ENCODE results near the gene PRDM16. TPM values are rescaled to one million over a fixed set of nuclear protein-coding genes. Genes with fewer than 3 reads are reported as not detected.

The PRDM16 gene
- total and polyA plus RNA-seq, 7 donors, result 0.04 to 1.2 (median 0.31) TPM

- WGBS, 3 donors, result 58 to 67% (median 58%) methylated on average over 23 of the region's 23 CpGs
- Histone ChIP-seq H3K27ac (peak overlapping the region; percentile 64), H3K36me3 (ENCODE audit: insufficient read depth in 1 of 2, low read depth in 1 of 2) (no peaks in the 10 kb centered on the region), H3K9me3 (no peaks in the 10 kb centered on the region), H3K27me3 (ENCODE audit: insufficient read depth in 3 of 3, low read length in 2 of 3) (no peaks in the 10 kb centered on the region), H3K4me1 (peaks cover 36% of the 10 kb centered on the region), H3K4me3 (no peak overlapping the region)
- intact Hi-C loops (cut with DNase I), result no loop called here
- ATAC-seq (peak; percentile 74 to 87 (median 86)), DNase-seq (peak; percentile 44 to 79)
- TF ChIP-seq CTCF (IDR thresholded peaks at IDR 0.05), result no peak
Measured at GRCh38 chr1:3459940-3460671, 391.1 kb downstream of the PRDM16 start.

GRCh38 chr1:3460672-3461131 lies 391.7 kb downstream of the PRDM16 start:
- no peaks in the 10 kb centered on the region for H3K27me3 ChIP-seq (ENCODE audit: insufficient read depth in 3 of 3, low read length in 2 of 3)
- DNase-seq (peak; percentile 18 to 55), ATAC-seq (peak in 1 of 4 donors; percentile 16)
- H3K4me3 ChIP-seq, result no peak overlapping the region
- intact Hi-C loops (cut with DNase I), result no loop called here
- no peaks in the 10 kb centered on the region for H3K9me3 ChIP-seq
- H3K4me1 ChIP-seq, result peaks cover 35% of the 10 kb centered on the region
- peak overlapping the region; percentile 64 for H3K27ac ChIP-seq
- no peaks in the 10 kb centered on the region for H3K36me3 ChIP-seq (ENCODE audit: insufficient read depth in 1 of 2, low read depth in 1 of 2)
- TF ChIP-seq CTCF (IDR thresholded peaks at IDR 0.05), result no peak
- WGBS, 3 donors, result 55 to 66% (median 58%) methylated on average over 14 of the region's 14 CpGs

GRCh38 chr1:3461238-3461933 lies 392.4 kb downstream of the PRDM16 start:
- Histone ChIP-seq H3K27ac (no peak overlapping the region), H3K36me3 (ENCODE audit: insufficient read depth in 1 of 2, low read depth in 1 of 2) (no peaks in the 10 kb centered on the region), H3K4me3 (no peak overlapping the region), H3K4me1 (peaks cover 35% of the 10 kb centered on the region), H3K9me3 (no peaks in the 10 kb centered on the region), H3K27me3 (ENCODE audit: insufficient read depth in 3 of 3, low read length in 2 of 3) (no peaks in the 10 kb centered on the region)
- 93 to 95% (median 95%) methylated on average over 30 of the region's 30 CpGs for WGBS, 3 donors
- intact Hi-C loops (cut with DNase I), result no loop called here
- TF ChIP-seq CTCF (IDR thresholded peaks at IDR 0.05), result no peak
- no peak for ATAC-seq
- peak; percentile 5 to 42 for DNase-seq

GRCh38 chr1:3461934-3462275 lies 392.9 kb downstream of the PRDM16 start:
- H3K36me3 ChIP-seq (ENCODE audit: insufficient read depth in 1 of 2, low read depth in 1 of 2), result no peaks in the 10 kb centered on the region
- H3K27me3 ChIP-seq (ENCODE audit: insufficient read depth in 3 of 3, low read length in 2 of 3), result no peaks in the 10 kb centered on the region
- ATAC-seq (no peak), DNase-seq (peak in 1 of 2 donors; percentile 5)
- peaks cover 35% of the 10 kb centered on the region for H3K4me1 ChIP-seq
- WGBS, 3 donors, result 75 to 91% (median 84%) methylated on average over 9 to 13 of the region's 13 CpGs
- H3K27ac ChIP-seq, result no peak overlapping the region
- no peak for TF ChIP-seq CTCF (IDR thresholded peaks at IDR 0.05)
- no peak overlapping the region for H3K4me3 ChIP-seq
- H3K9me3 ChIP-seq, result no peaks in the 10 kb centered on the region
- intact Hi-C loops (cut with DNase I), result no loop called here
